ENCODE measurements around the gene MARCOL. TPM values are rescaled to one million over a fixed set of nuclear protein-coding genes. Genes with fewer than 3 reads are reported as not detected.

Gene MARCOL
- polyA plus RNA-seq, 1 experiment, result not detected

DNA sequence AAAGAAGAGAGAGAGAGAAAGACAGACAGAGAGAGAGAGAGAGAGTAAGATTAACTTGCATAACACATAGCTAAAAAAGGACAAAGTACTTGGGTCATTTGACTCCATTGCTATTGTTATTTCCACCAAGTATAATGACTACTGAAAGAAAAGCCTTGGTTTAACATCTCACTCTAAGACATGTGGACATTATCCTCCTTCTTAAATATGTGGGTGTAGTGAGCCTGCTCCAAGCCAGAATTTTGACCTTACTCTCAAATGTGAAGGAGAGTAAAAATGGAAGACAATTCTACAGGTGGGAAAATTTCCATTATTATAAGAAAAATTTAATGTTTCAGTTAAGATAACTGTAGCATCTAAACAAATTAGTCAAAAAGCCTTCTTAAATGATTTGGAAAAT, 8.5 kb upstream of the MARCOL start:
- CTCF ChIA-PET, result no interaction called here
- H3K4me3 ChIP-seq (ENCODE audit: low read depth, low read length), result no peak overlapping the region
- H3K27me3 ChIP-seq (ENCODE audit: control insufficient read depth, insufficient read depth, low read length), result no peaks in the 10 kb centered on the region
- DNase-seq (ENCODE audit: low read depth, low spot score), result no peak
- no peaks in the 10 kb centered on the region for H3K9me3 ChIP-seq (ENCODE audit: control insufficient read depth, insufficient read depth, low read length)
- H3K27ac ChIP-seq (ENCODE audit: low read depth, low read length), result no peak overlapping the region
- TF ChIP-seq, protein P1, sequence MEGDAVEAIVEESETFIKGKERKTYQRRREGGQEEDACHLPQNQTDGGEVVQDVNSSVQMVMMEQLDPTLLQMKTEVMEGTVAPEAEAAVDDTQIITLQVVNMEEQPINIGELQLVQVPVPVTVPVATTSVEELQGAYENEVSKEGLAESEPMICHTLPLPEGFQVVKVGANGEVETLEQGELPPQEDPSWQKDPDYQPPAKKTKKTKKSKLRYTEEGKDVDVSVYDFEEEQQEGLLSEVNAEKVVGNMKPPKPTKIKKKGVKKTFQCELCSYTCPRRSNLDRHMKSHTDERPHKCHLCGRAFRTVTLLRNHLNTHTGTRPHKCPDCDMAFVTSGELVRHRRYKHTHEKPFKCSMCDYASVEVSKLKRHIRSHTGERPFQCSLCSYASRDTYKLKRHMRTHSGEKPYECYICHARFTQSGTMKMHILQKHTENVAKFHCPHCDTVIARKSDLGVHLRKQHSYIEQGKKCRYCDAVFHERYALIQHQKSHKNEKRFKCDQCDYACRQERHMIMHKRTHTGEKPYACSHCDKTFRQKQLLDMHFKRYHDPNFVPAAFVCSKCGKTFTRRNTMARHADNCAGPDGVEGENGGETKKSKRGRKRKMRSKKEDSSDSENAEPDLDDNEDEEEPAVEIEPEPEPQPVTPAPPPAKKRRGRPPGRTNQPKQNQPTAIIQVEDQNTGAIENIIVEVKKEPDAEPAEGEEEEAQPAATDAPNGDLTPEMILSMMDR (IDR thresholded peaks at IDR 0.05; ENCODE audit: low read depth, low read length), result no peak
- POLR2A ChIA-PET, result no interaction called here

DNA sequence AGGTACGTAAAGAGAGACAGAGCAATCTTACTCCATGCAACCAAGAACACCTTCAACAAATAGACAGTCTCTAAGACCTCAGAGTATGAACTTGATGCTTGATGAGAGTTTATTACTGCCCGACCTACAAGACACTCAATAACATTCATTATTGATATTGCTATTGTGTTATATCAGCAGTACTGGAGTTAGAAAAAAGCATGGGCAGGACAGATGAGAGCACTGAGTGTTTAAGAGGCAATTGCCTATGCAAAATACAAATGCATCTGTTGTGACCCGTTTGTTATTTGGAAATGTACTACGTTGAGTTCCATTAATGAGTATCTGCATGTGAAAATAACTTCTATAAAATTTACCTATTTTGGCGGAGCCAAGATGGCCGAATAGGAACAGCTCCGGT, 8.1 kb upstream of the MARCOL start:
- CTCF ChIA-PET, result no interaction called here

DNA sequence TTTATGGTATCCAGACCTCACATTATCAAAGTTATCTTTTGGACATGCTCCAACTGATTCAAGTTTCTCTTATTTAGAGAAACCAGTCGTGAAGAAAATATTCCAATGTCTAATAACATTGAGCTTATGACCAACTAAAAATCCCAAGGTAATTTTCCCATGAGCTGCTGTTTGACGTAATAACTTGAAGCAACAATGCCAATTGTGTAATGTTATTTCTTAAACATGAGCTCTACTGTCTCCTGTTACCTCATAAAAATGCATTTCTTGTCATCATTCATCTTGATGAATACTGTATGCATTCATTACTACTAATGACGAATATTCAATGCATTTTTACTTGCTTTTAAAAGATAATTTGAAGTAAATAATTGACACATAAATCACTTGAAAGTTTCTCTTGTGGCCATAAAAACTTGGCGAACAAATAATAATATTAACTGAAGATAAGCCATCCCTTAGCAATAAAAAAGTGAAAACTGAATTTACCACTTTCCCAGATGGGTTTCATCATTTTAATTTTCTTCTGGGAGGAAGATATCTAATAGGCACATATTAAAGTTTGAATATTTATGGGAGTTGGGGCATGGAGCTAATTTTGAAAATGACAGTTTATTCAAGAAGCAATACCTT, 424 bp upstream of the MARCOL start:
- POLR2A ChIA-PET, result no interaction called here
- Histone ChIP-seq H3K27ac (ENCODE audit: low read depth, low read length) (no peak overlapping the region), H3K9me3 (ENCODE audit: control insufficient read depth, insufficient read depth, low read length) (no peaks in the 10 kb centered on the region), H3K4me3 (ENCODE audit: low read depth, low read length) (no peak overlapping the region), H3K27me3 (ENCODE audit: control insufficient read depth, insufficient read depth, low read length) (no peaks in the 10 kb centered on the region)
- TF ChIP-seq, protein P1 (IDR thresholded peaks at IDR 0.05; ENCODE audit: low read depth, low read length), result no peak
- CTCF ChIA-PET, result no interaction called here
- DNase-seq (ENCODE audit: low read depth, low spot score), result no peak

More for the DNA sequence above, 8.1 kb upstream of the MARCOL start:
- TF ChIP-seq, protein P1 (IDR thresholded peaks at IDR 0.05; ENCODE audit: low read depth, low read length), result no peak
- H3K27ac ChIP-seq (ENCODE audit: low read depth, low read length), result no peak overlapping the region
- H3K9me3 ChIP-seq (ENCODE audit: control insufficient read depth, insufficient read depth, low read length), result no peaks in the 10 kb centered on the region
- H3K4me3 ChIP-seq (ENCODE audit: low read depth, low read length), result no peak overlapping the region
- DNase-seq (ENCODE audit: low read depth, low spot score), result no peak
- POLR2A ChIA-PET, result no interaction called here
- H3K27me3 ChIP-seq (ENCODE audit: control insufficient read depth, insufficient read depth, low read length), result no peaks in the 10 kb centered on the region

DNA sequence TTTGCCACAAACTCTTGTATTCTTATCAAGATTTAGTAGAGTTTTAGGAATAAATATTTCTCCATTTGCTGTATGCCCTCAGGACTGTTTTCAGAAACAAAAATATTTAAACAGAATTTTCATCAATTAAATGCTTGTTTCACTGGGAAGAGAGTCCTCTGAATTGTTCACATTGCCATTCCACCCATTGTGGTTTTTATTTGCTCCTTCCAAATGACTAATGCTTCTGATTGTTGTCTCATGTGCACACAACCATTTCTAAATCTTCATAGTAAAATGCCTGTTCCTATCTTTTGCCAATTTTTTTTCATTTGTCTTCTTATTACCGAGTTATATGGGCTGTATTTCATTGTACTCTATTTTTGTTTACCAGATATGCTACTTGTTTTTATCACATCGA, 10.6 kb downstream of the MARCOL start:
- no peaks in the 10 kb centered on the region for H3K27me3 ChIP-seq (ENCODE audit: control insufficient read depth, insufficient read depth, low read length)
- TF ChIP-seq, protein P1 (IDR thresholded peaks at IDR 0.05; ENCODE audit: low read depth, low read length), result no peak
- H3K4me3 ChIP-seq (ENCODE audit: low read depth, low read length), result no peak overlapping the region
- no peaks in the 10 kb centered on the region for H3K9me3 ChIP-seq (ENCODE audit: control insufficient read depth, insufficient read depth, low read length)
- DNase-seq (ENCODE audit: low read depth, low spot score), result no peak
- ChIA-PET CTCF (interaction anchor here (1.4 kb wide), 1 partner anchor 482 kb away, joined by 3 read pairs; no protein-coding TSS in a partner anchor), POLR2A (no interaction called here)
- no peak overlapping the region for H3K27ac ChIP-seq (ENCODE audit: low read depth, low read length)

DNA sequence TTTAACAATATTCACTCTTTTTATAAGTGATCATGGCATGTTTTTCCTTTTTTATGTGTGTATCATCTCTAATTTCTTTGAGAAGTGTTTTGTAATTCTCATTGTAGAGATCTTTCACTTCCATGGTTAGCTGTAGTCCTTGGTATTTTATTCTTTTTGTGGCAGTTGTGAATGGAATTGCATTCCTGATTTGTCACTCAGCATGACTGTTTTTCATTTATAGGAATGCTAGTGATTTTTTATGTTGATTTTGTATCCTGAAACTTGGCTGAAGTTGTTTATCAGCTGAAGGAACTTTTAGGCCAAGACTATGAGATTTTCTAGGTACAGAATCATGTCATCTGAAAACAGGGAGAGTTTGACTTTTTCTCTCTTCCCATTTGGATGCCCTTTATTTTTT, 17.1 kb downstream of the MARCOL start:
- ChIA-PET CTCF (no interaction called here), POLR2A (no interaction called here)
- Histone ChIP-seq H3K4me3 (ENCODE audit: low read depth, low read length) (no peak overlapping the region), H3K27me3 (ENCODE audit: control insufficient read depth, insufficient read depth, low read length) (no peaks in the 10 kb centered on the region), H3K27ac (ENCODE audit: low read depth, low read length) (no peak overlapping the region), H3K9me3 (ENCODE audit: control insufficient read depth, insufficient read depth, low read length) (no peaks in the 10 kb centered on the region)
- no peak for DNase-seq (ENCODE audit: low read depth, low spot score)
- TF ChIP-seq, protein P1 (IDR thresholded peaks at IDR 0.05; ENCODE audit: low read depth, low read length), result no peak
